ENCODE measurements around the gene CLCN1.

DNA sequence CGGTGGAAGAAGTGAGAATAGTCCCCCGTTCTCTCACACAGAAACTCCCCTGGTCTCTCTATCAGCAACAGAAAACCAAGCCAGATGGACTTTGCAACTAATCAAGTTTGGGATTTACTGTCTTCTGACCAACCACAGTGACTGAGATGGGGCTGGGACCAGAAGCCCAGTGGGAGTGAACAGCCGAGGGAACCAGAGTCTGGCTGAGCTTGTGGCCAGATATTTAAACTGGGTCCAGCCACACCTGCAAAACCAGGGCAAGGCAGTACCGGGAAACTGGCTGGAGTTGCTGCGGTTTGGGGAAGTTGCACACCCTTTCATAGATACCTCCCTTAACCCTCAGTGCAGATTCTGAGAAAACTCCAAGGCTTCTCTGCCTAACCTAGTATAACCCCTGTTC, 46.7 kb upstream of the CLCN1 start:
- TF ChIP-seq, protein P1, sequence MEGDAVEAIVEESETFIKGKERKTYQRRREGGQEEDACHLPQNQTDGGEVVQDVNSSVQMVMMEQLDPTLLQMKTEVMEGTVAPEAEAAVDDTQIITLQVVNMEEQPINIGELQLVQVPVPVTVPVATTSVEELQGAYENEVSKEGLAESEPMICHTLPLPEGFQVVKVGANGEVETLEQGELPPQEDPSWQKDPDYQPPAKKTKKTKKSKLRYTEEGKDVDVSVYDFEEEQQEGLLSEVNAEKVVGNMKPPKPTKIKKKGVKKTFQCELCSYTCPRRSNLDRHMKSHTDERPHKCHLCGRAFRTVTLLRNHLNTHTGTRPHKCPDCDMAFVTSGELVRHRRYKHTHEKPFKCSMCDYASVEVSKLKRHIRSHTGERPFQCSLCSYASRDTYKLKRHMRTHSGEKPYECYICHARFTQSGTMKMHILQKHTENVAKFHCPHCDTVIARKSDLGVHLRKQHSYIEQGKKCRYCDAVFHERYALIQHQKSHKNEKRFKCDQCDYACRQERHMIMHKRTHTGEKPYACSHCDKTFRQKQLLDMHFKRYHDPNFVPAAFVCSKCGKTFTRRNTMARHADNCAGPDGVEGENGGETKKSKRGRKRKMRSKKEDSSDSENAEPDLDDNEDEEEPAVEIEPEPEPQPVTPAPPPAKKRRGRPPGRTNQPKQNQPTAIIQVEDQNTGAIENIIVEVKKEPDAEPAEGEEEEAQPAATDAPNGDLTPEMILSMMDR (IDR thresholded peaks at IDR 0.05) = no peak
- no peak for TF ChIP-seq POLR2AphosphoS5 (IDR thresholded peaks at IDR 0.05)
- no peak for TF ChIP-seq EP300 (IDR thresholded peaks at IDR 0.05)
- TF ChIP-seq POLR2A (IDR thresholded peaks at IDR 0.05) = no peak

Data from suprapubic skin (tissue), 4 donors.